ENCODE measurements around the gene LGALS9C.
"Not testable (repeated sequence)": the region's sequence is repeated elsewhere in the genome, so short reads cannot be mapped to it uniquely, and the experiment has no call there.

Gene LGALS9C

GRCh38 chr17:18500281-18500680, 23.7 kb downstream of the LGALS9C start:
- not testable (repeated sequence) for H3K79me2 ChIP-seq (ENCODE audit: low read length); H4K20me1 ChIP-seq (ENCODE audit: insufficient read depth, low read length); H3K27ac ChIP-seq (ENCODE audit: low read length); DNase-seq; H3K4me3 ChIP-seq (ENCODE audit: low read length); H3K27me3 ChIP-seq (replicated peaks; ENCODE audit: insufficient read depth, low read length); H3K9me2 ChIP-seq (replicated peaks; ENCODE audit: insufficient read depth, low read length); H3K9me3 ChIP-seq (replicated peaks; ENCODE audit: insufficient read depth, low read length); H3K9ac ChIP-seq (ENCODE audit: low read length); H3F3A ChIP-seq (ENCODE audit: insufficient read depth, low read length); H3K36me3 ChIP-seq (replicated peaks; ENCODE audit: insufficient read depth, low read length); H3K4me1 ChIP-seq (ENCODE audit: low read length); H3K4me2 ChIP-seq (ENCODE audit: low read depth, low read length); H2AFZ ChIP-seq (ENCODE audit: low read length)

- H3K4me1 ChIP-seq (ENCODE audit: low read length); H3K79me2 ChIP-seq (ENCODE audit: low read length); H3K4me2 ChIP-seq (ENCODE audit: low read depth, low read length); H3K9me2 ChIP-seq (replicated peaks; ENCODE audit: insufficient read depth, low read length); H4K20me1 ChIP-seq (ENCODE audit: insufficient read depth, low read length); DNase-seq; H3K9ac ChIP-seq (ENCODE audit: low read length); H3F3A ChIP-seq (ENCODE audit: insufficient read depth, low read length); H3K9me3 ChIP-seq (replicated peaks; ENCODE audit: insufficient read depth, low read length); H3K4me3 ChIP-seq (ENCODE audit: low read length); H3K36me3 ChIP-seq (replicated peaks; ENCODE audit: insufficient read depth, low read length); H3K27ac ChIP-seq (ENCODE audit: low read length); H3K27me3 ChIP-seq (replicated peaks; ENCODE audit: insufficient read depth, low read length); H2AFZ ChIP-seq (ENCODE audit: low read length): not testable (repeated sequence)
Measured at GRCh38 chr17:18500816-18501215, 24.2 kb downstream of the LGALS9C start.

GRCh38 chr17:18503221-18503620, 26.6 kb downstream of the LGALS9C start:
- H3K4me3 ChIP-seq (ENCODE audit: low read length); H3K79me2 ChIP-seq (ENCODE audit: low read length); H3K36me3 ChIP-seq (replicated peaks; ENCODE audit: insufficient read depth, low read length); H2AFZ ChIP-seq (ENCODE audit: low read length); H3F3A ChIP-seq (ENCODE audit: insufficient read depth, low read length); H3K27ac ChIP-seq (ENCODE audit: low read length); DNase-seq; H3K4me2 ChIP-seq (ENCODE audit: low read depth, low read length); H3K9ac ChIP-seq (ENCODE audit: low read length); H3K4me1 ChIP-seq (ENCODE audit: low read length); H4K20me1 ChIP-seq (ENCODE audit: insufficient read depth, low read length); H3K9me2 ChIP-seq (replicated peaks; ENCODE audit: insufficient read depth, low read length); H3K27me3 ChIP-seq (replicated peaks; ENCODE audit: insufficient read depth, low read length); H3K9me3 ChIP-seq (replicated peaks; ENCODE audit: insufficient read depth, low read length): not testable (repeated sequence)

GRCh38 chr17:18507729-18508128, 31.1 kb downstream of the LGALS9C start:
- not testable (repeated sequence) for H3K27me3 ChIP-seq (replicated peaks; ENCODE audit: insufficient read depth, low read length); H4K20me1 ChIP-seq (ENCODE audit: insufficient read depth, low read length); H2AFZ ChIP-seq (ENCODE audit: low read length); H3K4me1 ChIP-seq (ENCODE audit: low read length); H3K4me2 ChIP-seq (ENCODE audit: low read depth, low read length); H3F3A ChIP-seq (ENCODE audit: insufficient read depth, low read length); H3K27ac ChIP-seq (ENCODE audit: low read length); H3K9ac ChIP-seq (ENCODE audit: low read length); DNase-seq; H3K4me3 ChIP-seq (ENCODE audit: low read length); H3K36me3 ChIP-seq (replicated peaks; ENCODE audit: insufficient read depth, low read length); H3K9me3 ChIP-seq (replicated peaks; ENCODE audit: insufficient read depth, low read length); H3K9me2 ChIP-seq (replicated peaks; ENCODE audit: insufficient read depth, low read length); H3K79me2 ChIP-seq (ENCODE audit: low read length)

GRCh38 chr17:18508667-18509066, 32.1 kb downstream of the LGALS9C start:
- H3K9me3 ChIP-seq (replicated peaks; ENCODE audit: insufficient read depth, low read length); H3K27ac ChIP-seq (ENCODE audit: low read length); H3F3A ChIP-seq (ENCODE audit: insufficient read depth, low read length); DNase-seq; H3K36me3 ChIP-seq (replicated peaks; ENCODE audit: insufficient read depth, low read length); H3K79me2 ChIP-seq (ENCODE audit: low read length); H3K4me2 ChIP-seq (ENCODE audit: low read depth, low read length); H3K9ac ChIP-seq (ENCODE audit: low read length); H3K9me2 ChIP-seq (replicated peaks; ENCODE audit: insufficient read depth, low read length); H3K4me1 ChIP-seq (ENCODE audit: low read length); H3K27me3 ChIP-seq (replicated peaks; ENCODE audit: insufficient read depth, low read length); H4K20me1 ChIP-seq (ENCODE audit: insufficient read depth, low read length); H2AFZ ChIP-seq (ENCODE audit: low read length); H3K4me3 ChIP-seq (ENCODE audit: low read length): not testable (repeated sequence)

GRCh38 chr17:18521100-18521499, 44.5 kb downstream of the LGALS9C start:
- H4K20me1 ChIP-seq (ENCODE audit: insufficient read depth, low read length); H3K4me3 ChIP-seq (ENCODE audit: low read length): not testable (repeated sequence)

GRCh38 chr17:18525015-18525414, 48.4 kb downstream of the LGALS9C start:
- not testable (repeated sequence) for H3K27ac ChIP-seq (ENCODE audit: low read length); H3F3A ChIP-seq (ENCODE audit: insufficient read depth, low read length); H3K9me3 ChIP-seq (replicated peaks; ENCODE audit: insufficient read depth, low read length); H3K79me2 ChIP-seq (ENCODE audit: low read length); H3K9ac ChIP-seq (ENCODE audit: low read length); H3K4me1 ChIP-seq (ENCODE audit: low read length); H3K36me3 ChIP-seq (replicated peaks; ENCODE audit: insufficient read depth, low read length); H3K4me3 ChIP-seq (ENCODE audit: low read length); H2AFZ ChIP-seq (ENCODE audit: low read length); DNase-seq; H3K4me2 ChIP-seq (ENCODE audit: low read depth, low read length); H3K27me3 ChIP-seq (replicated peaks; ENCODE audit: insufficient read depth, low read length); H4K20me1 ChIP-seq (ENCODE audit: insufficient read depth, low read length); H3K9me2 ChIP-seq (replicated peaks; ENCODE audit: insufficient read depth, low read length)

More at GRCh38 chr17:18521100-18521499, 44.5 kb downstream of the LGALS9C start:
- H3K9ac ChIP-seq (ENCODE audit: low read length); H3K79me2 ChIP-seq (ENCODE audit: low read length); H3K36me3 ChIP-seq (replicated peaks; ENCODE audit: insufficient read depth, low read length); DNase-seq; H3K27ac ChIP-seq (ENCODE audit: low read length); H3K4me1 ChIP-seq (ENCODE audit: low read length); H3K4me2 ChIP-seq (ENCODE audit: low read depth, low read length); H3K27me3 ChIP-seq (replicated peaks; ENCODE audit: insufficient read depth, low read length); H2AFZ ChIP-seq (ENCODE audit: low read length); H3K9me2 ChIP-seq (replicated peaks; ENCODE audit: insufficient read depth, low read length); H3F3A ChIP-seq (ENCODE audit: insufficient read depth, low read length); H3K9me3 ChIP-seq (replicated peaks; ENCODE audit: insufficient read depth, low read length): not testable (repeated sequence)

GRCh38 chr17:18526168-18526800, 49.7 kb downstream of the LGALS9C start:
- DNase-seq; H4K20me1 ChIP-seq (ENCODE audit: insufficient read depth, low read length); H3K9me3 ChIP-seq (replicated peaks; ENCODE audit: insufficient read depth, low read length); H3F3A ChIP-seq (ENCODE audit: insufficient read depth, low read length); H3K79me2 ChIP-seq (ENCODE audit: low read length); H3K27me3 ChIP-seq (replicated peaks; ENCODE audit: insufficient read depth, low read length); H3K4me1 ChIP-seq (ENCODE audit: low read length); H2AFZ ChIP-seq (ENCODE audit: low read length); H3K36me3 ChIP-seq (replicated peaks; ENCODE audit: insufficient read depth, low read length); H3K9ac ChIP-seq (ENCODE audit: low read length); H3K9me2 ChIP-seq (replicated peaks; ENCODE audit: insufficient read depth, low read length); H3K4me2 ChIP-seq (ENCODE audit: low read depth, low read length); H3K4me3 ChIP-seq (ENCODE audit: low read length); H3K27ac ChIP-seq (ENCODE audit: low read length): not testable (repeated sequence)
